SK-N-SH (cell line): Measurements from ENCODE around the gene HUNK.

Source experiments
- EP300 ChIP-seq, 2 experiments: IDR thresholded peaks; 2 replicates each; pipeline versions ENCODE4 v1.4.0 to v1.6.1; 2012; ENCODE audit warnings: borderline replicate concordance in 1 of 2, low read depth in 1 of 2, low read length in 1 of 2
- FOXM1 ChIP-seq: IDR thresholded peaks from 2 replicates; pipeline ENCODE4 v1.4.0; 2012; ENCODE audit warnings: low read depth, mild to moderate bottlenecking
- MEF2A ChIP-seq: IDR thresholded peaks from 2 replicates; pipeline ENCODE4 v1.4.0; 2012; ENCODE audit warnings: low read depth, borderline replicate concordance
- POLR2AphosphoS5 ChIP-seq: IDR thresholded peaks from 2 replicates; pipeline ENCODE4 v1.6.1; 2012; ENCODE audit warnings: low read depth, low read length
- RAD21 ChIP-seq: IDR thresholded peaks from 2 replicates; pipeline ENCODE4 v1.6.1; 2012; ENCODE audit warnings: mild to moderate bottlenecking, low read length
- YY1 ChIP-seq: IDR thresholded peaks from 2 replicates; pipeline ENCODE4 v1.4.0; 2012; ENCODE audit warnings: low read depth, mild to moderate bottlenecking
- TF ChIP-seq, protein P1 (sequence below): IDR thresholded peaks from 2 replicates; pipeline ENCODE4 v1.6.1; 2012; ENCODE audit warnings: mild to moderate bottlenecking, low read depth, low read length, moderate library complexity
- TF ChIP-seq, protein P2 (sequence below): fragments of 200-600 bp; sonication (generic); IDR thresholded peaks from 2 replicates; pipeline ENCODE4 v1.6.1; 2017; ENCODE audit warnings: antibody characterized with exemption, mild to moderate bottlenecking, moderate library complexity

DNA sequence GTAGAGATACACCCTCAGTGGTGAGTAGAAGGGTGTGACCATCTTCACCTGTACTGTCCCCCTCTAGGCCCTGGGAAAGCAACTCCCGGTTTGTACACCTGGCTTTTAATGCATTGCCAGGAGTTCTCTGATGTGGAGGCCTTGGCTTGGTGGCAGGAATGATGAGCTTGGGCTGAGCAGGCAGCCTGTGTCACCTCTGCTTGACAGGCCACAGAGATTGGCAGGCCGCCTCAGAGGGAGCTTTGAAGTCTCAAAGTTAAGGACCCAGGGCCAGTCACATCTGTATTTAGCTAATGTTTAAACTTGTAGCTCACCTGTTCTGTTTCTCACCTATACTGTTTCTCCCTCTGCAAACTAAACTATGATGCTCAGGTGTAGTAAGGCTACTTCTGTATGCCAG, 28.5 kb downstream of the HUNK start:
- TF ChIP-seq, protein P1, sequence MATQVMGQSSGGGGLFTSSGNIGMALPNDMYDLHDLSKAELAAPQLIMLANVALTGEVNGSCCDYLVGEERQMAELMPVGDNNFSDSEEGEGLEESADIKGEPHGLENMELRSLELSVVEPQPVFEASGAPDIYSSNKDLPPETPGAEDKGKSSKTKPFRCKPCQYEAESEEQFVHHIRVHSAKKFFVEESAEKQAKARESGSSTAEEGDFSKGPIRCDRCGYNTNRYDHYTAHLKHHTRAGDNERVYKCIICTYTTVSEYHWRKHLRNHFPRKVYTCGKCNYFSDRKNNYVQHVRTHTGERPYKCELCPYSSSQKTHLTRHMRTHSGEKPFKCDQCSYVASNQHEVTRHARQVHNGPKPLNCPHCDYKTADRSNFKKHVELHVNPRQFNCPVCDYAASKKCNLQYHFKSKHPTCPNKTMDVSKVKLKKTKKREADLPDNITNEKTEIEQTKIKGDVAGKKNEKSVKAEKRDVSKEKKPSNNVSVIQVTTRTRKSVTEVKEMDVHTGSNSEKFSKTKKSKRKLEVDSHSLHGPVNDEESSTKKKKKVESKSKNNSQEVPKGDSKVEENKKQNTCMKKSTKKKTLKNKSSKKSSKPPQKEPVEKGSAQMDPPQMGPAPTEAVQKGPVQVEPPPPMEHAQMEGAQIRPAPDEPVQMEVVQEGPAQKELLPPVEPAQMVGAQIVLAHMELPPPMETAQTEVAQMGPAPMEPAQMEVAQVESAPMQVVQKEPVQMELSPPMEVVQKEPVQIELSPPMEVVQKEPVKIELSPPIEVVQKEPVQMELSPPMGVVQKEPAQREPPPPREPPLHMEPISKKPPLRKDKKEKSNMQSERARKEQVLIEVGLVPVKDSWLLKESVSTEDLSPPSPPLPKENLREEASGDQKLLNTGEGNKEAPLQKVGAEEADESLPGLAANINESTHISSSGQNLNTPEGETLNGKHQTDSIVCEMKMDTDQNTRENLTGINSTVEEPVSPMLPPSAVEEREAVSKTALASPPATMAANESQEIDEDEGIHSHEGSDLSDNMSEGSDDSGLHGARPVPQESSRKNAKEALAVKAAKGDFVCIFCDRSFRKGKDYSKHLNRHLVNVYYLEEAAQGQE, result no peak
- no peak for TF ChIP-seq MEF2A
- TF ChIP-seq, protein P2, sequence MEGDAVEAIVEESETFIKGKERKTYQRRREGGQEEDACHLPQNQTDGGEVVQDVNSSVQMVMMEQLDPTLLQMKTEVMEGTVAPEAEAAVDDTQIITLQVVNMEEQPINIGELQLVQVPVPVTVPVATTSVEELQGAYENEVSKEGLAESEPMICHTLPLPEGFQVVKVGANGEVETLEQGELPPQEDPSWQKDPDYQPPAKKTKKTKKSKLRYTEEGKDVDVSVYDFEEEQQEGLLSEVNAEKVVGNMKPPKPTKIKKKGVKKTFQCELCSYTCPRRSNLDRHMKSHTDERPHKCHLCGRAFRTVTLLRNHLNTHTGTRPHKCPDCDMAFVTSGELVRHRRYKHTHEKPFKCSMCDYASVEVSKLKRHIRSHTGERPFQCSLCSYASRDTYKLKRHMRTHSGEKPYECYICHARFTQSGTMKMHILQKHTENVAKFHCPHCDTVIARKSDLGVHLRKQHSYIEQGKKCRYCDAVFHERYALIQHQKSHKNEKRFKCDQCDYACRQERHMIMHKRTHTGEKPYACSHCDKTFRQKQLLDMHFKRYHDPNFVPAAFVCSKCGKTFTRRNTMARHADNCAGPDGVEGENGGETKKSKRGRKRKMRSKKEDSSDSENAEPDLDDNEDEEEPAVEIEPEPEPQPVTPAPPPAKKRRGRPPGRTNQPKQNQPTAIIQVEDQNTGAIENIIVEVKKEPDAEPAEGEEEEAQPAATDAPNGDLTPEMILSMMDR, result no peak
- TF ChIP-seq POLR2AphosphoS5, result no peak
- no peak for TF ChIP-seq EP300 (IDR thresholded peaks at IDR 0.05; ENCODE audit: borderline replicate concordance in 1 of 2, low read depth in 1 of 2, low read length in 1 of 2)
- TF ChIP-seq RAD21, result no peak
- TF ChIP-seq YY1, result no peak
- no peak for TF ChIP-seq FOXM1
